MCF 10A (cell line): ENCODE measurements around the gene BCAS3. TPM values are rescaled to one million over a fixed set of nuclear protein-coding genes. Genes with fewer than 3 reads are reported as not detected.

Source experiments
- BruUV-seq: library from RNA; stranded (reverse); fragments of 400-500 nt; replicated peaks from 2 replicates; lab custom pipeline; 2021; lab: Mats Ljungman, UMichigan
- CTCF ChIA-PET: fragments of 300-600 bp; sonication (Branson Sonifier 250); formaldehyde crosslinking; extraction: SDS; loops from one replicate; lab custom pipeline; 2021; ENCODE audit warnings: antibody characterized with exemption, inconsistent platforms; lab: Yijun Ruan, JAX
- POLR2A ChIA-PET: fragments of 300-600, 350-650 bp; sonication (Branson Sonifier 250); formaldehyde crosslinking; extraction: SDS; loops from one replicate; lab custom pipeline; 2020; ENCODE audit warnings: antibody characterized with exemption, inconsistent platforms; lab: Yijun Ruan, JAX
- DNase-seq: peaks from one replicate; pipeline ENCODE4 v3.0.0-alpha.2; 2018; ENCODE audit not compliant: unreplicated experiment
- H3K27ac Mint-ChIP-seq: one replicate; pipeline ENCODE4 v1.8.0; 2022; ENCODE audit warnings: mild to moderate bottlenecking, low read depth, mixed read lengths; ENCODE audit not compliant: unreplicated experiment
- H3K27me3 Mint-ChIP-seq: one replicate; pipeline ENCODE4 v1.8.0; 2022; ENCODE audit warnings: mixed read lengths; ENCODE audit not compliant: insufficient read depth, unreplicated experiment
- H3K36me3 Mint-ChIP-seq: one replicate; pipeline ENCODE4 v1.8.0; 2022; ENCODE audit warnings: mild to moderate bottlenecking, moderate library complexity, mixed read lengths; ENCODE audit not compliant: insufficient read depth, unreplicated experiment
- H3K4me1 Mint-ChIP-seq: one replicate; pipeline ENCODE4 v1.8.0; 2022; ENCODE audit warnings: mixed read lengths; ENCODE audit not compliant: insufficient read depth, unreplicated experiment
- H3K4me3 Mint-ChIP-seq: one replicate; pipeline ENCODE4 v1.8.0; 2022; ENCODE audit warnings: mild to moderate bottlenecking, moderate library complexity, mixed read lengths; ENCODE audit not compliant: unreplicated experiment
- H3K9me3 Mint-ChIP-seq: one replicate; pipeline ENCODE4 v1.8.0; 2022; ENCODE audit warnings: mixed read lengths; ENCODE audit not compliant: unreplicated experiment
- intact Hi-C: fragments of 100-400 bp; cut with micrococcal nuclease; formaldehyde crosslinking; loops from 2 replicates; pipeline ENCODE4 v1.14.1; 2022
- total RNA-seq: library from RNA; stranded (reverse); gene quantifications from 2 replicates; pipeline ENCODE4 v1.2.3, GENCODE V29; 2022
- TF ChIP-seq, protein P1 (sequence below): fragments of 200-600 bp; IDR thresholded peaks from one replicate; pipeline ENCODE4 v1.8.0; 2022; ENCODE audit warnings: antibody characterized with exemption, mild to moderate bottlenecking; ENCODE audit not compliant: unreplicated experiment

Gene BCAS3
- total RNA-seq, 1 experiment from 2014 or later: 14.6 TPM

DNA sequence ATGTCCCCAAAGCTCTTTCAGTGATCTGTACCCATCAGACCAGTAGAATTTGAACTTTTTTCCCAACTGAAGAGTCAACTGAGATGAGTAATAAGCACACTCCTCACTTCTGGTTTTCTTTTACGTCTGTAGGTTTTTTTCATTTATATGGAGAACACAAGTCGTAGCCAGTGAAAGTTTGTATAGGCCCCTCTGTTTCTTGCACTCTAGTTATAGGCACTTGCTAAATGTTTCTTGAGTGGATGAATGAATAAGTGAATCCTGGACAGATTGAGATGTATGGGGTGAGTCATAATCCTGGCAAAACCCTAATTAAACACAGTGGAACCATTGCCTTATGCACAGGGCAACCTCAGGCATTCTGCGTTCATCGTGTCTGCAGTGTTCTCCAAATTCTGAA lies 528.3 kb downstream of the BCAS3 start:
- Mint-ChIP-seq H3K36me3 (no peaks in the 10 kb centered on the region), H3K4me1 (no peaks in the 10 kb centered on the region), H3K4me3 (no peak overlapping the region), H3K9me3 (no peaks in the 10 kb centered on the region), H3K27me3 (no peaks in the 10 kb centered on the region), H3K27ac (no peak overlapping the region)
- no TSS peak for BruUV-seq
- DNase-seq: peak; percentile 27
- TF ChIP-seq, protein P1, sequence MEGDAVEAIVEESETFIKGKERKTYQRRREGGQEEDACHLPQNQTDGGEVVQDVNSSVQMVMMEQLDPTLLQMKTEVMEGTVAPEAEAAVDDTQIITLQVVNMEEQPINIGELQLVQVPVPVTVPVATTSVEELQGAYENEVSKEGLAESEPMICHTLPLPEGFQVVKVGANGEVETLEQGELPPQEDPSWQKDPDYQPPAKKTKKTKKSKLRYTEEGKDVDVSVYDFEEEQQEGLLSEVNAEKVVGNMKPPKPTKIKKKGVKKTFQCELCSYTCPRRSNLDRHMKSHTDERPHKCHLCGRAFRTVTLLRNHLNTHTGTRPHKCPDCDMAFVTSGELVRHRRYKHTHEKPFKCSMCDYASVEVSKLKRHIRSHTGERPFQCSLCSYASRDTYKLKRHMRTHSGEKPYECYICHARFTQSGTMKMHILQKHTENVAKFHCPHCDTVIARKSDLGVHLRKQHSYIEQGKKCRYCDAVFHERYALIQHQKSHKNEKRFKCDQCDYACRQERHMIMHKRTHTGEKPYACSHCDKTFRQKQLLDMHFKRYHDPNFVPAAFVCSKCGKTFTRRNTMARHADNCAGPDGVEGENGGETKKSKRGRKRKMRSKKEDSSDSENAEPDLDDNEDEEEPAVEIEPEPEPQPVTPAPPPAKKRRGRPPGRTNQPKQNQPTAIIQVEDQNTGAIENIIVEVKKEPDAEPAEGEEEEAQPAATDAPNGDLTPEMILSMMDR: no peak
- ChIA-PET CTCF (no interaction called here), POLR2A (no interaction called here)
- intact Hi-C loops: no loop called here

DNA sequence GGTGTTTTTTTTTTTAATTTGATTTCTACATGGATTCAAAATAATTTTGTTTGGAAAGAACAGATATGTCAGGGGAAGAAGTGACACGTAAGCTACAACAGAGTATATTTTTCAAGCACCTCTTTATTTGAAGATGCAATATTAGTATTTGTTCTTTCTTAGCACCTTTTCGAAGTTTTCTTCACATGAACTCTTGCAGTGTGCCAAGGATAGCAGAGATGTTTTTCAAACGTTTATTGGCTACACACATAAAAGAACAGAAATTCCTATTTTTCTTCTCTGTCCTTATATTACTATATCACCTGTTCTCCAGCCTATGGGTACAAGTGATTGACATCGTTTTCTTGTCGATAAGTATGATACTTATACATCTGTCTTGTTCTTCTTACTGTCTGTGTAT lies 529.3 kb downstream of the BCAS3 start:
- Mint-ChIP-seq H3K9me3 (no peaks in the 10 kb centered on the region), H3K36me3 (no peaks in the 10 kb centered on the region), H3K4me1 (no peaks in the 10 kb centered on the region), H3K27ac (no peak overlapping the region), H3K4me3 (no peak overlapping the region), H3K27me3 (no peaks in the 10 kb centered on the region)
- TF ChIP-seq, protein P1: no peak
- no peak for DNase-seq
- intact Hi-C loops: no loop called here
- BruUV-seq: no TSS peak
- CTCF ChIA-PET: no interaction called here
- POLR2A ChIA-PET: interaction anchor here (0.5 kb wide), 1 partner anchor 282 kb away, joined by 3 read pairs; no protein-coding TSS in a partner anchor

DNA sequence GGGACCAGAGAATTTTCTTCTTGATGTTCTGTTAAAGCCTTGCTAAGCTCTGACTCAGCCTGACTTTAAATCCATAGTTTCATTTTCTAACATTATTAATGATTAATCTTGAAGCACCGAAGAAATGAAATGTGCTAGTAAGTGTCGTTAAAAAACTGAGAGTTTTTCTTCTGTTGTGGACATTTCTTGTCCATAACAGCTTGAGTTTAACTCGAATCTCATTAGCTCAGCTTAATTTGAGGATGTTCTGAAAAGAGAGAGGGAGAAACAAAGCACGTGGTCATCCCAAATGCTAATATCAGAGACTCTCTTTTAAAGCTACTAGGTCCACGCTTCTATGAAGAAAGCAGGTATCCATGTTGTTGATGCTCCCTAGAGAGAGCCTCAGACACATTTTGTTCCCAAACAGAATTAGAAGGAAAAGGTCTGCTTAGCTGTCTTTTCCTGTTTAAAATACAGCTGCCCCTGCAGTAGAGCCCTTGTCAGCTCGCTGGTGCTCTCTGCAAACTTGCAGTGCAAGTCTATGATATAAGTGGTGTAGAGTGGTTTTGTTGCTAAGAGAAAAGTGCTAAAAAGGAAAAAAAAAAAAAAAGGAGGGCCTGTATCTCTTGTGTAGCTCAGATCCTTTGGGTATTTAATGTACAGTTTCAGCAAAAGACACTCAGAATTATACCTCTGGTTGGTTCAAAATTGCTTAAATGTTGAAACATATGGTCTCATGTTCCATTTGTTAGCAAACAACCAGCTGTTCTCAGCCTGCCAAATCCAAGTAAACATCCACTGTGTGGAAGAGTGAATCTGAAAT lies 530.9 kb downstream of the BCAS3 start:
- DNase-seq: no peak
- ChIA-PET CTCF (interaction anchor here (0.6 kb wide), 2 partner anchors 146 to 1295 kb away, joined by 3 to 4 read pairs; no protein-coding TSS in a partner anchor), POLR2A (interaction anchor here (0.7 kb wide), 1 partner anchor 150 kb away, joined by 3 read pairs; no protein-coding TSS in a partner anchor)
- H3K9me3 Mint-ChIP-seq: no peaks in the 10 kb centered on the region
- no peak overlapping the region for H3K4me3 Mint-ChIP-seq
- TF ChIP-seq, protein P1: no peak
- no TSS peak for BruUV-seq
- intact Hi-C loops: no loop called here
- no peaks in the 10 kb centered on the region for H3K27me3 Mint-ChIP-seq
- no peaks in the 10 kb centered on the region for H3K4me1 Mint-ChIP-seq
- H3K27ac Mint-ChIP-seq: no peak overlapping the region
- H3K36me3 Mint-ChIP-seq: no peaks in the 10 kb centered on the region

DNA sequence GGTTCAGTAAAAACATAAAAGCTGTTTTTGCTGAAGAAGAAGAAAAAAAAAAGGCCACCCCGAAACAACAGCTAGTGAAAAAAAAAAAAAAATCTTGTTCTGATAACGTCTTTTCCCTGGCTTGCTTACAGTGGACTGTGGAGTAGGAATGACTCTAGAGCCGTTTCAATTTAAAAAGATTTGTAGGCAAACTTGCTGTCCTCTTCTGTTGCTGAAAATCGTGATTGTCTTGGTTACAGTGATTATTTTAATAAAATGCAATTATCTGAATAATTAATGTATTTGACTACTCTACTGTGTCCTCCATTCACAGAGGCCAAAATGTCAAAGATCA lies 531.4 kb downstream of the BCAS3 start:
- Mint-ChIP-seq H3K9me3 (no peaks in the 10 kb centered on the region), H3K27ac (no peak overlapping the region), H3K4me3 (no peak overlapping the region), H3K36me3 (no peaks in the 10 kb centered on the region), H3K27me3 (no peaks in the 10 kb centered on the region), H3K4me1 (no peaks in the 10 kb centered on the region)
- no peak for DNase-seq
- no TSS peak for BruUV-seq
- ChIA-PET CTCF (interaction anchor here (0.6 kb wide), 2 partner anchors 146 to 1295 kb away, joined by 3 to 4 read pairs; no protein-coding TSS in a partner anchor), POLR2A (interaction anchor here (0.7 kb wide), 1 partner anchor 150 kb away, joined by 3 read pairs; no protein-coding TSS in a partner anchor)
- intact Hi-C loops: no loop called here
- TF ChIP-seq, protein P1: no peak
